ENCODE results near the gene AGAP3. TPM values are rescaled to one million over a fixed set of nuclear protein-coding genes. Genes with fewer than 3 reads are reported as not detected.

The AGAP3 gene
- total RNA-seq, 1 experiment from 2014 or later: 126 TPM

- no peak overlapping the region for H3K4me3 ChIP-seq (replicated peaks in 1 of 2; ENCODE audit: low read depth in 1 of 2, low read length in 2 of 2)
- H3K4me1 ChIP-seq (ENCODE audit: control insufficient read depth in 1 of 2, insufficient read depth in 2 of 2, low read length in 2 of 2): no peaks in the 10 kb centered on the region
- CTCF ChIA-PET: no interaction called here
- RAD21 ChIA-PET (ENCODE audit: low non-redundant PET in 1 of 2, low total read pairs in 2 of 2, uncharacterized antibody in 2 of 2, unreplicated experiment in 2 of 2): no interaction called here
- H3K79me2 ChIP-seq (ENCODE audit: insufficient read depth, low read length): peaks cover 6% of the 10 kb centered on the region; the same call in 1 of the 2 replicates
- ATAC-seq (no peak), DNase-seq (ENCODE audit: low read depth, low spot score) (no peak)
- TF ChIP-seq ZNF274 (IDR thresholded peaks at IDR 0.05; ENCODE audit: low read depth, low read length) (no peak), ATF3 (IDR thresholded peaks at IDR 0.05) (no peak), ELF1 (IDR thresholded peaks at IDR 0.05; ENCODE audit: borderline replicate concordance, low read depth) (no peak), FOSL1 (IDR thresholded peaks at IDR 0.05; ENCODE audit: low read depth) (no peak), EGR1 (IDR thresholded peaks at IDR 0.05; ENCODE audit: low read depth) (no peak), CBX3 (IDR thresholded peaks at IDR 0.05; ENCODE audit: low read depth) (no peak), CTCF (IDR thresholded peaks at IDR 0.05 in 2 of 3, conservative IDR thresholded peaks at IDR 0.05 in 1 of 3; ENCODE audit: borderline replicate concordance in 1 of 3, insufficient read depth in 1 of 3, low read depth in 2 of 3, low read length in 2 of 3) (no peak), POLR2AphosphoS5 (IDR thresholded peaks at IDR 0.05; ENCODE audit: low read depth, low read length) (no peak)
- H3K27ac ChIP-seq (ENCODE audit: low read depth, low read length): no peak overlapping the region
- H2AFZ ChIP-seq (ENCODE audit: low read depth, low read length, poor library complexity, severe bottlenecking): no peak overlapping the region
- H3K36me3 ChIP-seq (ENCODE audit: control insufficient read depth in 1 of 2, insufficient read depth in 2 of 2, low read length in 2 of 2): peaks cover 16 to 24% of the 10 kb centered on the region in 2 experiments; a peak in 3 of 4 replicates
- no peak overlapping the region for H3K4me2 ChIP-seq (ENCODE audit: low read length)
- H4K20me1 ChIP-seq (ENCODE audit: insufficient read depth): no peaks in the 10 kb centered on the region
- H3K27me3 ChIP-seq (ENCODE audit: insufficient read depth, low read length): no peaks in the 10 kb centered on the region
- no peaks in the 10 kb centered on the region for H3K9me2 ChIP-seq (ENCODE audit: insufficient read depth)
- H3K9ac ChIP-seq (ENCODE audit: low read length): no peak overlapping the region
- POLR2A ChIA-PET: no interaction called here
- intact Hi-C loops (cut with micrococcal nuclease): loop anchor here (10.0 kb wide), 1 partner anchor 115 kb away; the partner anchor contains the start of gene SMARCD3
- no TSS peak for BruUV-seq (replicated peaks)
- no peaks in the 10 kb centered on the region for H3K9me3 ChIP-seq (ENCODE audit: control insufficient read depth in 1 of 2, insufficient read depth in 1 of 2, low read depth in 1 of 2, low read length in 2 of 2)
Measured at GRCh38 chr7:151129117-151129959, 43.1 kb downstream of the AGAP3 start.
